ENCODE data around the gene RACK1.
"Not testable (repeated sequence)": the region's sequence is repeated elsewhere in the genome, so short reads cannot be mapped to it uniquely, and the experiment has no call there.

RACK1 gene

DNA sequence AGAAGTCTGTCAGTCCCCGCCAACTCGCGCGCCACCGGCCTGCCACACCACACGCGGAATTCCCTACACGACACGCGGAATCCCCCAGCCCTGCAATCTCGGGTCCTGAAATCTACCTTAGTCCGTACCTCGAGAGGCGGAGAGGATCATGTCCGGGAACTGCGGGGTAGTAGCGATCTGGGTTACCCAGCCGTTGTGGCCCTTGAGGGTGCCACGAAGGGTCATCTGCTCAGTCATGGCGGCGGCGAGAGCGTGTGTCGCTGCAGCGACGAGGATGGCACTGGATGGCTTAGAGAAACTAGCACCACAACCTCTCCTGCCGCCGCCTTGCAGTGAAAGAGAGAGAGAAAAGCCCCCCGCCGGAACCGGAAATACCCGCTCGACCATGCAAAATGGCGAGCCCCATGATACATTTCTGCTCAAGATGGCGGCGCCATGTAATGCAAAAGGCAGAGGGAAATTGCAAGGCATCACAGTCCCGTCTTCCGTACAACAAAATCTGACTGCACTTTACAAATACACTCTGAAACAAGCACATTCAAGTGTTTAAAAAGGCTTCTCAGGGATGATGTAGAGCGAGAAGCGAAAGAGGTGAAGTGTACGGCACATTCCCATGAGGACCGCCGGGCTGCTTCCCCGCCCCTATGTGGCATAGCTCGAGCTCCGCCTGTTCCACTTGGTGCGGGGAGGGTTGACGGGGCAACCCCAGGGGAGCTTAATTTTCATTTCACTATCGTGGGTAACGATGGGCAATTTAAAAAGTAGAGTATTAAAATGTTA lies at the start of gene RACK1:
Gene RACK1 (minus strand): TSS at position 343 of the 780 bp plus-strand sequence. CDS start 106 bp downstream, at position 237.
- no peak for DNase-seq

DNA sequence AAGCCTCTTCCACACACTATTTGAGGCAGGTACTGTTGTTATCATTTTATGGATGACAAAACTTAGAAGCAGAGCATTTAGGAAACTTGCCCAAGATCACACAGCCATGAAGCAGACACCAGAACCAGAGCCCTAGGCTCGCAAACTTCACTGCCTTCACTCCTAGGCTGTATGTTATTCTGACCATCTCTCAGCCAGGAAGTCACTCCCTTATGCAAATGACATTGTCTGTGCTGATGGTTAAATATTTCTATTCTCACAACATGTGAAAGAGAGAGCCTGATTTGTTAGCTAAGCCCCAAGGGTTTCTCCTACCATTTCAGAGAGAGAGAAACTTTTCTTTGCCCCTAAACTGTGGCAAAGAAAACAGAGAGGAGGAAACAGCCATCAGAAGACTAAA lies 43.6 kb upstream of the RACK1 start:
- not testable (repeated sequence) for DNase-seq

DNA sequence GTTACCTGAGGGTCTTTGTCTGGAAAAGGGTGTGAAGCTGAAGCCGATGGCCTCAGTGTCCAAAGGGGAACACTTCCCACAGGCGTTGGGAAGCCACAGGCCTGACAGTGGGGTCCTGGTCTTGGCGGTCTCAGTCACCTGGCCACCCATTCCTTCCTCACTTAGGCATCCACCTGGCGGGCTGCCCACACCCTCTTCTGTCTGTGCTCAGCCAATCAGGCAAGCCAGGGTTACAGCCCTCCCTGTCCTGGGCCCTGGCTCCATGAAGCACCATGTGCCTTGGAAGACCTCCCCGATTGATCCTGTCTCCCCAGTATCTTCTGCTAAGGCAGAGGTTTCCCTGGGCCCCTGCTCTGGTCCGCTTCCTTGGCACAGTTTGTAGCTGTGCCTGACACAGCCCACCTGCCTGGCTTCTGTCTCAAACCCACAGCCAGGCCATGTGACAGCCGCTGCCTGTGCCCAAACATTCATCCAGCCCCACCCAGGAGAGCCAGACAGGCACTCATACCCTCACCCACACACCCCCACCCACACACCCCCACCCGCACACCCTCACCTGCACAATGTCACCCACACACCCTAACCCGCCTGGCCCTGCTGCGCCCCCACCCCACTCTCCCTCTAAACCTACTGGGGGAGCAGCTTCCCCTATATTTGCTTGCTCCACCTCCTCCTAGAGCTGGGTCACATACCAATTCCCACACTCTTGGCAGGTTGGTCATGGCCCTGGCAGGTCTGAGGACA lies 42.4 kb upstream of the RACK1 start:
- not testable (repeated sequence) for DNase-seq

DNA sequence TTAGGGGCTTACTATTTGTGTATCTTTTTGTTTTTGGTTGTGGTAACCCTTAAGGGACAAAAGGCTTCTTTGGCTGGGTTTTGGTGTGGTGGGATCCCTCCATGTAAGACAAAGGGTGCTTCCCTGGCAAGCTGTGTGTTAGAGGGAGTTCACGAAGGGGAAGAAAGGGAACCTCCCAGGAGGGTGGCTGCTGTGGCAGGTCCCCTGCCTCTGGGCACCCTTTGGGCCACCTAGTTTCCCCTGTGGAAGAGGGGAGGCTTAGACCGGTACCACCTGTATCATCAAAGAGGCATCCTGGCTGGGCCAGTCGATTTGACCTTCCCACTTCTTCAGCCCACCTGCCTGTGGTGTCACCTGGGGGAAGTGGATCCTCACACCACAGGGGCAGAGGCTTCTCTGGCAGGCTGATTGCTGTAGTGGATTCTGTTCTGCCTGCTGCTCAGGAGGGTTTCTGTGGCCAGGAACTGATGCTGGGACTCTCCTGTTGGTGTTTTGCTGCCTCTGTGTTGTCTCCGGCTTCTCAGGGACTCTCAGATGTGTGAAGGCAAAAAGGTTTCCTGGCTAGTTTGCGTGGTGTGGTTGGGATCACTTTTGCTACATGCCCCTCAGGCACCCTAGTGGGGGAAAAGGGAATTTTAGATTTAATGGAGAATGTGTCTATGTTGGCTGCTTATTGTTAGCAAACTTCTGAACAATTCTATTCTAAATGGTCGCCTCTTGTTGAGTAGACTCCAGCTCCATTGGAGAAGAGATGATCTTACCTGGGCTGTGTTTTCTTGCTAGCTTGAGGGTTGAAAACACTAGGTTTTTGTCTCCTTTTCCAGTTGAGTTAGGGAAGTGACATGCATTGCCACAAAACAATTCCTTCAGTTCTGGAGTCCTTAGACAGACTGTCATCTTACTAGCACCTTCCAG lies 40.4 kb upstream of the RACK1 start:
- DNase-seq: not testable (repeated sequence)

DNA sequence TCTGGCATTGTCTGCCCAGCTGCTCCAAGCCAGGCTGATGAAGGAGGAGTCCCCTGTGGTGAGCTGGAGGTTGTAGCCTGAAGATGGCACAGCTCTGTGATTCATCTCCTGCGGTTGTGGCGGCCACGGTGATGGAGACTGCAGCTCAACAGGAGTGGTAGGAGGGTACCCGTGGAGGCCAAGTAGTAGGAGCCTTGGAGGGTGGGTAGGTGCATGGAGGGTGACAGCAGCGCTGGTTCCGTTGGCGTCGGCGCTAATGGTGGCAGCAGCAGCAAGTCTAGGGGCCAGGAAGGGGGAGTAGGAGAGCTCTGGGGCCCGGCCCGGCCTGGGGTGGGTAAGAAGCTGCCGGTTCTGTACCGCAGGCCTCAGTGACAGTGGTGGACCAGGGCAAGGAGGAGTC lies 39.6 kb upstream of the RACK1 start:
- no peak for DNase-seq

DNA sequence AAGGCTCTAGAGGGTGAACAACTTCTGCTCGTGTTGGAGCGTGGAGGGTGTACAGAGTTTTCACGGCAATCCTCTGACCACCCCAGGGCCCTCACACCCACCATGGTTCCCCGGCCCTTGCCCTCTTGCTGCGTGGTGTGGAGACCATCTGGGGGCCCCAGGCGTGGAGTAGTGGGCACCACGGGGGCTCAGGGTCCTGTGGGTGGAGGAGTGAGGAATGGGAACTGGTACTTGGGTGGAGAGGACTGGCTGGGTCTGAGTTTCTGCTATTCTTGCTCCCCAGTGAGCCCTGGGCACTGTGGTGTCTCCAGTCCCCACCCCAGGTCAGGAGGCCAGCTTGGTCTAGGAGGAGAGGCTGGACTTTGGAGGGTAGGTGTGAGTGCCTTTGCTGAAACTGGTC lies 39.2 kb upstream of the RACK1 start:
- no peak for DNase-seq

DNA sequence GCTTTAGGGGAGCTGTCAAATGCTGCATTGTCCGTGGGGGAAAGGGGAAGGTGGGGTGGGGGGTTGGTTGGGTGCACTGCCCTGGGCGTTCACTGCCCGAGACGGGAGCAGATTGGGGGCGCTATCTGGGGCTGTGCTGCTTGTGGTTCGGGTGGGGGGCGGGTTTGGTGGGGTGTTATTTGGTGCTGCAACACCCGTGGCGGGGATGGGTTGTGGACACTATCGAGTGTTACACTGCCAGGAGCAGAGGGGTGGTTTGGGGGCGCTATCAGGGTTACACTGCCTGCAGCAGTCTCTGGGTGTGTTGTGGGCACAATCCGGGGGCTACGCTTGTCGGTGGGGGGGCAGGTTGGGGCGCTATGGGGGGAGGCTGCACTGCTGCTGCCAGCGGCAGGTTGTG lies 38.7 kb upstream of the RACK1 start:
- not testable (repeated sequence) for DNase-seq

DNA sequence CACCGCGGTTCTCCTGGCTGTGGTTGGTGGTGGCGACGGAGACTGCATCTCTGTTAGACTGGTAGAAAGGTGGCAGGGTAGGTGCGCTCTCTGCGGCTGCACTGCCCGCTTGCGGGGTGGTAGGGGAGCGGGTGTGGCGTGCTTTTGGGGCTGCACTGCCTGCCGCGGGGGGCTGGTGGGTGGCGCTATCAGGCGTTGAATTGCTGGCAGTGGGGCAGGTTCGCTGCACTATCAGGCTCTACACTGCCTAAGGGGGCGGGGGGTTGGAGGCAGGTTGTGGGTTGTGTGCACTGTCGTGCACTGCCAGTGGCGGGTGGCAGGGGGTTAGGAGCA lies 38.2 kb upstream of the RACK1 start:
- no peak for DNase-seq

DNA sequence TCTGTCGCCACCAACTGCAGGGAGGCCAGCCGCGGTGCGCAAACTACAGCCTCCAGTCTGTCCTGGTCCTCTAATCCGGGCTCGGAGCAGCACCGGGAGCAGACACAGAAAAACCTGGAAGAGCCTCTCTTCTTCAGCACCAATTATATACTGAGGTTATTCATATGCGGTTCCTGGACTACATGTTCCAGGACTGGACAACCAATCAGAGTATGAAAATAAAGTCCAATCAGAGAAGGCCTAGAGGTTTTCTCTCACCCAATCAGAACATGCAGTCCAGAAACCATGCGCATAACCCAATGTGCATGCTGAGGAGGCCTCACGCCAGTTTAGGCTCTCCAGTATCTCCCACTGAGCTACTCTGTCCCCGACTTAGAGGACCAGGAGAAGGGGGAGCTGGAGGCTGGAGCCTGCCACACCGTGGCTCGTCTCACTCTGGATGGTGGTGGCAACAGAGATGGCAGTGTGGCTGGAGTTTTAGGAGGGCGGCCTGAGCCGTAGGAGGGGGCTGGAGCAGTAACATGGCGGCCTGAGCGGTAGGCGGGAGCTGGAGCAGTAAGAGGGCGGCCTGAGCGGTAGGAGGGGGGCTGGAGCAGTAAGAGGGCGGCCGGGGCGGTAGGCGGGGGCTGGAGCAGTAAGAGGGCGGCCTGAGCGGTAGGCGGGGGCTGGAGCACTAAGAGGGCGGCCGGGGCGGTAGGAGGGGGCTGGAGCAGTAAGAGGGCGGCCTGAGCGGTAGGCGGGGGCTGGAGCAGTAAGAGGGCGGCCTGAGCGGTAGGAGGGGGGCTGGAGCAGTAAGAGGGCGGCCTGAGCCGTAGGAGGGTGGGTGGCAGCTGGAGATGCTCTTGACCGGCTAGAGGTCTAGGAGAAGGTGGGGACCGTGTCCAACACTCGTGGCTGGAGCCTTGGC lies 37.6 kb upstream of the RACK1 start:
- DNase-seq: no peak

DNA sequence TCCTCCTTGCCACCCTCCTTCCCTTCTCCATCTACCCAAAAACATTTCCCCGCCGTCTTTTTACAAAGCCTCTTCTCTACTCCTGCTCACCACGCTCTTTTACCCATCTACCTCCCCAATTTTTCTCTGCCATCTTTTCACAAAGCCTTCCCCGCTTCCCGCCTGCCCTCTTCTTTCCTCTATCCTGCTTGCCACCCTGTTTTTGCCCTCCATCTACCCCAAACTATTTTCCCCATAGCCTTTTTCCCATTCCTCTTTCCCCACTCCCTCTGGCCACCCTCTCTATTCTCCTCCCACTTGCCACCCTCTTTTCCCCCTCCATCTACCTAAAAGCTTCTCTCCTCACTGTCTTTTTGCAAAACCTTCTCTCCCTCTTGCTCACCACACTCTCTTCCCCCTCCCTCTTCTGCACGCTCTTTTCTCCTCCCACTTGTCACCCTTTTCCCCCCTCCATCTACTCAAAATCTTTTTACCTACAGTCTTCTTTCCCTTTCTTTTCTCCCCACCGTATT lies 36.6 kb upstream of the RACK1 start:
- no peak for DNase-seq

DNA sequence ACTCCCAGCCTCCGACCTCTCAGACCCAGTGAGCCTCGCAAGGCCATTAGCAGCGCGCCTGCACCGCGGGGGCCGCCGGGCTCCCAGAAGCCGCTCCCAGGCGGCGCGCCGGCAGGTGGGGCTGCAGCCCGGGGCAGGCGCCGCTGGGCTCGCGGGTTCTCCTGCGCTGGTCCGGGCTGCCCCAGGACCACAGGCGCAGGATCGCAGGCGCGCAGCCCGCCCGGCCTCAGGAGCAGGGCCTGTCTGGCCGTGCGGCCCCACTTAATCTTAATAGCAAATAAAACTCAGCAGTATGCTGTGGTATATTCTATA lies 29.7 kb upstream of the RACK1 start:
- not testable (repeated sequence) for DNase-seq

DNA sequence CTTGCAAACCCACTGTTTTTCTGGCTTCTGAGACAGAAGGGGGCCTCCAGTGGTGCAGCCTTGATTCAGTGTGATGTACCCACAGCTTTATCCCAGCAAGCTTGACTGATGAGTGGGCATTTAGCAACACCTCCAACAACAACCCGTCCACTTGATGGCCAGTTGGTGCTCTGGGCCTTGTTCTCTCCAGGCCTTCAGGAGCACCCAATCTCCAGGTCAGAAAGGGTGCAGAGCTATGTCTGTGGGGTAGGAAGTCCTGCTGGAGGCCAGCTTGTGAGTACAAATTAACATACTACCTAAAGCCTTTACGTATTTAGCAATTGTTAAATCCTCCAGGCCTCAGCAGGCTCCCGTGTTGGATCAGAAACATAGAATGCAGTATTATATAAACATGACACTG lies 27.4 kb upstream of the RACK1 start:
- DNase-seq: no peak

DNA sequence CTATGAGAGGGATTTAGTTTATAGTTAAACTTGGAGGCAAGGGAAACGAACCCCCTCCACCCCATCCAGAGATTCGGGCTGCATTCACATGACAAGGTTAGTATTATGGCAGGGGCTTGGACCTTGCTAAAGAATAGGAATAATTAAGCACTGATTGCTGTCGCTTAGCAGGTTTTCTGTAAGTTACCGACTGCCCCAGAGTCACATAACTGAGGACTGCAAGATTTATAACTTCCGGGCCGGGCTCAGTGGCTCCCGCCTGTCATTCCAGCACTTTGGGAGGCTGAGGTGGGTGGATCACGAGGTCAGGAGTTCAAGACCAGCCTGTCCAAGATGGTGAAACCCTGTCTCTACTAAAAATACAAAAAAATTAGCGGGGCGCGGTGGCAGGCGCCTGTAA lies 24.2 kb upstream of the RACK1 start:
- not testable (repeated sequence) for DNase-seq

DNA sequence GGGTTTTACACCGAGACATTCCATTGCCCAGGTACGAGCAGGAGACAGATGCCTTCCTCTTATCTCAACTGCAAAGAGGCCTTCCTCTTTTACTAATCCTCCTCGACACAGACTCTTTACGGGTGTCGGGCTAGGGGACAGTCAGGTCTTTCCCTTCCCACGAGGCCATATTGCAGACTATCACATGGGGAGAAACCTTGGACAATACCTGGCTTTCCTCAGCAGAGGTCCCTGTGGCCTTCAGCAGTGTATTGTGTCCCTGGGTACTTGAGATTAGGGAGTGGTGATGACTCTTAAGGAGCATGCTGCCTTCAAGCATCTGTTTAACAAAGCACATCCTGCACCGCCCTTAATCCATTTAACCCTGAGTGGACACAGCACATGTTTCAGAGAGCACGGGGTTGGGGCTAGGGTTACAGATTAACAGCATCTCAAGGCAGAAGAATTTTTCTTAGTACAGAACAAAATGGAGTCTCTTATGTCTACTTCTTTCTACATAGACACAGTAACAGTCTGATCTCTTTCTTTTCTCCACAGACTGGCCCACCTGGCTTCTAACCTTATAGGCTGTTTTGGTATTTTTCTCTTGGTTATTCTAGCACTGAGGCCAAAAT lies 23.7 kb upstream of the RACK1 start:
- DNase-seq: not testable (repeated sequence)

DNA sequence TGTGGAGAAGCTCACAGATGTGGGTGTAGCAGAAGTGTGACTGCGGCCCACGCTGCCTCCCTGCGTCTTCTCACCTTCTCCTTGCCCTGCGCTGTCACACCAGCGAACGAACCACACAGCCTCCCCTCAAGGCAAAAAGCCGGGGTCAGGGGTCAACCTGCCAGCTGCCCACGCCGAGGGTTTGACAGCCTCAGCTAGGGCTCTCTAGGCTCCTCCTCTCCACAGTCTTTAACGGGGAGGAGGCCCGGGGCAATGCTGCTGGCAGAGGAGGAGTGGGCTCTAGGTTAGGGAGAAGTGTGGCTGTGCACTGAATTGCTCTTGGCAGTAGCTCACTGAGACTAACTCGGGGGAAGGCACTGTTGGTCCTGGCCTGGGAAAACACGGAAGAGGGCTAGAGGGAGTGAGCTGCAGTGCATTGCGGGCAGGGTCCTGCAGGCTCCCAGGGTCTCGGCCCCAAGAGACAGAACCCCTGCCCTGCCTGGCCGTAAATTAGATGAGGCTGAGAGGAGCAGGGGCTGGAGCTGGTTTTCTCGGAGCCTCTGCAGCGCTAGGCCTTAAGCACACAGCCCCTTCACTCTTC lies 21.5 kb upstream of the RACK1 start:
- no peak for DNase-seq

DNA sequence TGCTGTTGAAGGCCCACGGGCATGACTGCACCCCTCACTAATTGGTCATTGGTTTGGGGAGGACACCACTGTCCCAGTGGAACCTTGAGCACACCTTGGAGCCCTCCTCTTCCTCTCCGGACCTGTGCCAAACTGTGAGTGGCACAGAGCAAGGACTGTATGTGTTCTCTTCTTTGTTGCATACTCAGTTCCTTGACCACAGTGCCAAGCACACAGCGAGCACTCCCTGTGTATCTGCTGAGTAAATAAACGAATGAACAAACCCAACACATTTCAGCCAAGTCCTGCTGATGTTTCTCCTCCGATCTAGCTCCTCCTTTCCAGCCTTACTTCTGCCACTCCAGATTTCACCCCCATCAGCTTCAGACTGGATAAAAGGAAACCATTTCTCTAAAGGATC lies 19.9 kb upstream of the RACK1 start:
- DNase-seq: no peak

DNA sequence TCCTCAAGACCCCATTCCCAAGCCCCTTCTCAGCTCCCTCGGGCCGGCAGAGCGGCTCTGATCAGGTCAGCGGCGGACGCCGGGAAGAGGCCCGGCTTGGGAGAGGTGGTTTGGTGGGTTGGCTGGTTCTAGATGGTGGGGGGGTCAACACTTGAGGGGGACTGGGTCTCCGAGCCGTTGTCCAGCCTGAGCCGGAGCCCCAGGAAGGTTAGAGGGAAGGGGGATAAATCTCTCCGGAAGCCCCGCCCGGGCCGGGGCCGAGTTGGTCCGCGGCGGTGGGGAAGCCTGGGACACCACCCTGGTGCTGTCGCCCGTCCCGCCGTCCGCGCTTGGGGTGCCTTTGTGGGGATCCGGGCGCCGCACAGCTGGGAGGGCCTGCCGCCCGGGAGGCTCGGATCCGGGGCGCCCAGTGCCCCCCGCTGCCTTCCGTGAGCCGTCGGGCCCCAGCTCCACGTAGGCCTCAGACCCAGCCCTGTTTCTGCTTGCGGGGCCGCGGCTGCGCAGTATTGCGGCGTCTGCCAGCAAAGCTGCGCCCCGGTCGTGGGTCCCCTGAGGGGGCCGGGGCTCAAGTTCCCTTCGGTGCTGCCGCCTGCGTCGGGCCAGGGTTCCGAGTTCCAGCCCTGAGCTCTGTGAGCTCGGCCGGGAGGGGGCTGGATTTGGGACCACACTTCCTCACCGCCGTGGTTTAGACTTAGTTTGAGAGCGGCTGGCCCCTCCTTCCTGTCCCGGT lies 17.8 kb upstream of the RACK1 start:
- no peak for DNase-seq

DNA sequence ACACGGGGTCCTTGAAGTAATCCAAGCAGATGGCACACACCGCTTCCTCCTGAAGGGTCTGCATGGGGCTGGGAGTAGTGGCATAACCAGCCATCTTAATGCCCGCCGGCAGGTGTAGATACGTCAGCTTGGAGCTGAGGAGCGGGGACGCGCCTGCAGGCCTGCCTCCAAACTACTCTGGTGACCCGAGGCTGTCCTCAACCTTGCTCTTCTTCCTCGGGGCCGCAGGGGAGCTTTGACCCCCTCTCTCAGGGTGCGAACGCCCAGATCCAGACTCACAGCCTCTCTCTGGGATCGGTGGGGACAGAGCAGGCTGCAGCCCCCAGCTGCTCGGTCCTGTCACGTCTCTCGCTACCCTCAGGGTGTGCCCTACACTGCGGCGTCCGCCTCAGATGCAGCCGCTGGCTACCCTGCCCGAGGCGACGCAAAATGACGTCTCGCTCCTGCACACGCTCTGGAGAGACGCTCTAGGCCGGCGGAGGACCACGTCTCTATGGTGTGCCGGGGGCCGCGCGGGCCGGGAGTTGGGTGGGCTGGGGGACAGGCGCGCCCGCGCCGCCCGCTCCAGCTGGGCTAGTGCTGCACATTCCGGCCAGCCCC lies 17.1 kb upstream of the RACK1 start, which contains the start of gene TRIM52:
Gene TRIM52 (minus strand): TSS at position 424 of the 600 bp plus-strand sequence. CDS start 330 bp downstream, at position 94.
- DNase-seq: no peak

DNA sequence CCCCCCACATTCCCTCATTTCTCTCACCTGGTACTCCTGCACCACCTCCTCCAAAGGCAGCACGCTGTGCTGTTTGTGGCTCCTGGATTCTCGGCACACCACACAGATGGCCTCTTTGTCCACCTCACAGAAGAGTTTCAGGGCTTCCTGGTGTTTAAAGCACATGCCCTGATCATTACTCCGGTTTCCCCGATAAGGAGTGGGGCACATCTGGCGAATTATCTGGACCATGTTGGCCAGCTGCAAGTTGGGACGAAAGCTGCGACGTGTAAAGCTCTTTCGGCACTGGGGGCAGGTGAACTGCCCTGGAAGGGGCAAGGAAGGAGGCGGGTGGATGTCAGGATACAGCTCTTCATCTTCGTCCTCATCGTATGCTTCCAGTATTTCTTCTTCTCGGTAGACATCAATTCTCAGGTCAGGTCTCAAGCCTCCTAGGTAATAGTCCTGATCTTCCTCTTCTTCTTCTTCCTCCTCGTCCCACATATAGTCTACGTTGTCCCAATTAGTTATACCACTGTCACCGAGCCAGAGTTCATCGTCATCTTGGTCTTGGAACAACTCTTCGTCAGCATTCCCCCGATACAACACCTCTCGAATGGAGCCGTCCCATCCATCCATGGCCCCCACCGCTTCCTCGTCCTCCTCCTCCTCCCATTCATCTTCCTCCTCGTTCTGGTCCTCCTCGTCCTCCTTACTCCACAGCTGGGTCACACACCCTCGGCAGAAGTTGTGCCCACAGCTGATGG lies 16.4 kb upstream of the RACK1 start:
- DNase-seq: no peak

Measured in activated CD4-positive, CD25-positive, alpha-beta regulatory T cell (primary cell).